GM13976 (cell line): Measurements from ENCODE around the gene SETX.
A peak's percentile ranks its signal among the peaks of the same experiment; 100 is the strongest.

Source experiments
- DNase-seq: peaks from one replicate; pipeline ENCODE4 v3.0.0; 2012; ENCODE audit warnings: low spot score
- in situ Hi-C: fragments of 300-500 bp; cut with MboI; formaldehyde crosslinking; loops from one replicate; pipeline ENCODE4 v1.12.0; 2022; ENCODE audit warnings: low sequenced_read_pairs, mixed read lengths, inconsistent platforms; ENCODE audit not compliant: unreplicated experiment
- TF ChIP-seq, protein P1 (sequence below): IDR thresholded peaks from 2 replicates; pipeline ENCODE4 v1.5.1; 2012; ENCODE audit warnings: borderline replicate concordance, mild to moderate bottlenecking; ENCODE audit not compliant: insufficient read depth; ENCODE audit errors: extremely low read depth, missing control alignments, control extremely low read depth

SETX gene

DNA sequence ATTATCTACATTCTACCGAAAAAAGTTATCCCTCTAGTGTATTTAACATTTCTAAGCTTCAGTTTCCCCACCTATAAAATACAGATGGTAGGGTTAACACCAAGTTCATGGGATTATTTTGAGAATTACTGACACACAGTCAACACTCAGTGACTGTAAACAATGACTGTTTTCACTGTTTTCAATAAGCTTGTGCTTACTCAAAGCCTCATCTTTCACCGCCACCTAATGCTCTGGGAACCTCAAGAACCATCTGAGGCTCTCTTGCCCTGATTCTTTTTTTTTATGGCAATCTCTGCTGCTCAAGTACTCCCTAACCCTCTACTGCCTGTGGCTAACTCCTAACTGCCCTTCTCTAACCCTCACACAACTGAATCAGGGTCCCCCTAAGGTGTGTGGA, 59.6 kb downstream of the SETX start:
- in situ Hi-C loops = no loop called here
- no peak for DNase-seq
- TF ChIP-seq, protein P1, sequence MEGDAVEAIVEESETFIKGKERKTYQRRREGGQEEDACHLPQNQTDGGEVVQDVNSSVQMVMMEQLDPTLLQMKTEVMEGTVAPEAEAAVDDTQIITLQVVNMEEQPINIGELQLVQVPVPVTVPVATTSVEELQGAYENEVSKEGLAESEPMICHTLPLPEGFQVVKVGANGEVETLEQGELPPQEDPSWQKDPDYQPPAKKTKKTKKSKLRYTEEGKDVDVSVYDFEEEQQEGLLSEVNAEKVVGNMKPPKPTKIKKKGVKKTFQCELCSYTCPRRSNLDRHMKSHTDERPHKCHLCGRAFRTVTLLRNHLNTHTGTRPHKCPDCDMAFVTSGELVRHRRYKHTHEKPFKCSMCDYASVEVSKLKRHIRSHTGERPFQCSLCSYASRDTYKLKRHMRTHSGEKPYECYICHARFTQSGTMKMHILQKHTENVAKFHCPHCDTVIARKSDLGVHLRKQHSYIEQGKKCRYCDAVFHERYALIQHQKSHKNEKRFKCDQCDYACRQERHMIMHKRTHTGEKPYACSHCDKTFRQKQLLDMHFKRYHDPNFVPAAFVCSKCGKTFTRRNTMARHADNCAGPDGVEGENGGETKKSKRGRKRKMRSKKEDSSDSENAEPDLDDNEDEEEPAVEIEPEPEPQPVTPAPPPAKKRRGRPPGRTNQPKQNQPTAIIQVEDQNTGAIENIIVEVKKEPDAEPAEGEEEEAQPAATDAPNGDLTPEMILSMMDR = no peak

- TF ChIP-seq, protein P1 = no peak
- peak; percentile 38 for DNase-seq
- in situ Hi-C loops = no loop called here
These were observed 61.6 kb downstream of the SETX start for GRCh38 chr9:132293145-132293721.

DNA sequence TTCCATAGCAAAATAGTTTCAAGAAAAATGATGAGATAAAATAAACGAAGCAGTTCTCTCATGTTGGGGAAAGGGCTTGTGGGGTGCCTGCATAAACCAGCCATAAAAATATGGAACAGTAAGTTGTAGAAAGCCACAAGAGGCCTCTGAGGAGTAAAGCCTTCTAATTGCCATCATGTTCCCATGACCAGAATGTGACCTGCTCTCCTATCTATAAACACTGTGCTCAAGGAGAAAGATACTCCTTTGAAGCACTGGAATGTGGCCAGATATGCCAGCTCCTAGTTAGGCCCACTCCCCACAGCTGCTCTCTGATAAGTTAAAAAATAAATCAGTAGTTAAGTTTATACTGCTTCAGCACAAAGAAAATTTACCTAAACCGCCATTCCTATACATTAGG, 65.8 kb downstream of the SETX start:
- TF ChIP-seq, protein P1 = no peak
- in situ Hi-C loops = no loop called here
- no peak for DNase-seq

DNA sequence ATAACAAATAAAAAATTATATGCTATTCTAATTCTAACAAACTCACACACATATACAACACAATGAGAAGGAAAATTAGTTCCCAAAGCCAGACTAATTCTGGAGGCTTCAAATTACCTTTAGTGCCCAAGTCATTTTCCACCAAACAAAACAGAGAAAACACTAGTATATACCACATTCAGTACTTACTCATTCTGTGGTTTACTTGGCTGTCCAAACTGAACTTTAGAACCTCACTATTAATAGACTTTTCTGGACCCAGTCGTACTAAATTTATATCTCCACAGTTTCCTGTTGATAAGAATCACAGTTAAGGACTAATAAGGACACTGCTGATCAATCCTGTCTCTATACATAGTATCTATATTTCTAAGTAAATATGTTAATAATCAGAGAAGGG, 66.4 kb downstream of the SETX start:
- TF ChIP-seq, protein P1 = no peak
- no peak for DNase-seq
- in situ Hi-C loops = no loop called here

GRCh38 chr9:132287256-132287760, 67.5 kb downstream of the SETX start:
- TF ChIP-seq, protein P1 = no peak
- in situ Hi-C loops = no loop called here
- DNase-seq = no peak

- in situ Hi-C loops = no loop called here
- DNase-seq = no peak
- TF ChIP-seq, protein P1 = no peak
These were observed 70.9 kb downstream of the SETX start for GRCh38 chr9:132283863-132284262.
